Kasumi-1 (cell line): ENCODE data around the gene STAT2.
"Not testable (repeated sequence)": the region's sequence is repeated elsewhere in the genome, so short reads cannot be mapped to it uniquely, and the experiment has no call there.

ENCODE experiments used
- DNase-seq, 2 experiments: peaks; one replicate each; lab custom pipeline; 2025; lab: John Stamatoyannopoulos, UW

STAT2 gene

GRCh38 chr12:56359851-56360767, at the start of gene STAT2:
TSS of gene STAT2 (minus strand) at chr12:56360107. CDS start at chr12:56356571, 3,536 bp downstream.
- peak; percentile 100 for DNase-seq

GRCh38 chr12:56408799-56409417, 49.0 kb upstream of the STAT2 start:
- DNase-seq, result no peak

- DNase-seq, result not testable (repeated sequence)
Measured at GRCh38 chr12:56404227-56404626, 44.3 kb upstream of the STAT2 start.

GRCh38 chr12:56401612-56402011, 41.7 kb upstream of the STAT2 start:
- not testable (repeated sequence) for DNase-seq

DNA sequence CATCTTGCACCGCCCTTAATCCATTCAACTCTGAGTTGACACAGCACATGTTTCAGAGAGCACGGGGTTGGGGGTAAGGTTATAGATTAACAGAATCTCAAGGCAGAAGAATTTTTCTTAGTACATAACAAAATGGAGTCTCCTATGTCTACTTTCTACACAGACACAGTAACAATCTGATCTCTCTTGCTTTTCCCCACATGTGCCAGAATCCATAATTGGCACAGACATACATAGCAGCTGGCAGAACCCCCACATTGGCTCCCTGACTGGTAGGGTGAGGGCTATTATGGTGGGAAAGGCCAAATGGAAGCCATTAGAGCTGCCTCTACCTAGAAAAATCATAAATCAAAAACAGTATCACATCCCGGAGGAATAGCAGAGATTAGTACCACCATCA, 41.2 kb upstream of the STAT2 start:
- not testable (repeated sequence) for DNase-seq

DNA sequence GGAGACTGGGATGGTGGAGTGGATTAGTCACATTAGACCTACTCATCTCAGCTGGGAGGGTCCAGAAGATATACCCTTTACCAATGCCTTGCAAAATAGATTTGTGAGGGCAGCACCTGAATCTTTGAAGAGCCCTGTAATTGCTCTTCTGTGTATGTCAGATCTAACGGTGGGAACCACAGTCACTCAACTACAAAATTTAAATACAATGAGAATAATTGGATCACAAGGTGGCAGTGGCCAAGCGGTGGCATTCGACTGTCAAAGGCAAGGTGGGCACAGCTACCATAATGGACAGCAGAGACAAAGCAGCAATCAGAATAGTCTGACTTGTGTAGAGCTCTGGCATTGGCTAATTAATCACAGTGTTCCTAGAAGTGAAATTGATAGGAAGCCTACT, 39.6 kb upstream of the STAT2 start:
- DNase-seq, result not testable (repeated sequence)

DNA sequence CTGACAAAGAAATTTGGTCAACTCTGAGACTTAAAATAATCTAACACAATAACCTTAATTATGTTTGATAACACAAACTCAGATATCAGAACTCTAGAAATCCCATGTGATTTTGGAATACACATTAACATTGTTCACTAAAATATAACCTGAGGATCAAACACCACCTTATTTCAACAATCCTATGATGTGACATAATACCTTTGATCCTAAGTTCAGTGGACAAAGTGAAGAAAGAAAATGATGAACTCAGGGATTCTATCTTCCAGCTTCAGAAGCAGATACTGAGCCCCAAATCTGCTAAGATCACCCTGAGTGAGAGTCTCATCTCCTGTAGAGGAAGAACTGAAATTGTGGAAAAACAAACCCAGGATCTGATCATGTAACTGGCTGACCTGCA, 38.4 kb upstream of the STAT2 start:
- DNase-seq, result no peak

GRCh38 chr12:56392331-56392730, 32.4 kb upstream of the STAT2 start:
- DNase-seq, result no peak

GRCh38 chr12:56391721-56392120, 31.8 kb upstream of the STAT2 start:
- DNase-seq, result no peak

DNA sequence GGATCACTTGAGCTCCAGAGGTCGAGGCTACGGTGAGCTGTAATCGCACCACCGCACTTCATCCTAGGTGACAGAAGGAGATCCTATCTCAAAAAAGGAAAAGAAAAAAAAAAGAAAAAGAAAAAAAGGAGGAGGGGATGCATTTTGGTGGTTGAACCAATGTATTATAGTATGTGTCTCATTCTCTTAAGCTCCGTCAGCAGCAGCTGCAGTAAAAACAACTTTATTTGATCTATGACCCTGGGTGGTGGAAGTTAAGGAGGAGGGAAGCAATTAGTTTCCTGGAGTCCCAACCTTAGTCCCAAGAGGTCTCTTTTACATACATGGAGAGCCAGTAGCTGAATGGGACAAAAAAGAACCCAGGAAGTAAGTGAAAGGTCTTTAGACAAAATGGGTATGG, 29.5 kb upstream of the STAT2 start:
- DNase-seq, result no peak

GRCh38 chr12:56387152-56387736, 27.3 kb upstream of the STAT2 start:
- no peak for DNase-seq

- DNase-seq, result no peak
Measured at GRCh38 chr12:56385873-56386272, 26.0 kb upstream of the STAT2 start.

GRCh38 chr12:56382611-56383010, 22.7 kb upstream of the STAT2 start:
- no peak for DNase-seq

DNA sequence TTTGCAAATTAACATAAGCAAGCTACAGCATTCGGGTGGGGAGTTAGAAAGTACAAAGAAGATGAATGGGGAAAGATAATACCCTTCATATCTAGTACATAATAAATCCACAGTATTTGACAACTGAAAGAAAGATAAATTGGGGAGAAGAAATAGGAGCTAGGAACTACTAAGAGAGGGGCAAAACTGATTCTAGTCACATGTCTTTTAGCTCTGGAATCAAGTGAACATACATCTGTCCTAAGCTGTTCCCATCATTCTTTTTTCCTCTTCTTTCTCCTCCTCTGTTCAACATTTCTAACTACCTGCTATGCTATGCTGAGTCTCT, 18.0 kb upstream of the STAT2 start:
- no peak for DNase-seq

GRCh38 chr12:56377310-56377988, 17.5 kb upstream of the STAT2 start:
- no peak for DNase-seq

DNA sequence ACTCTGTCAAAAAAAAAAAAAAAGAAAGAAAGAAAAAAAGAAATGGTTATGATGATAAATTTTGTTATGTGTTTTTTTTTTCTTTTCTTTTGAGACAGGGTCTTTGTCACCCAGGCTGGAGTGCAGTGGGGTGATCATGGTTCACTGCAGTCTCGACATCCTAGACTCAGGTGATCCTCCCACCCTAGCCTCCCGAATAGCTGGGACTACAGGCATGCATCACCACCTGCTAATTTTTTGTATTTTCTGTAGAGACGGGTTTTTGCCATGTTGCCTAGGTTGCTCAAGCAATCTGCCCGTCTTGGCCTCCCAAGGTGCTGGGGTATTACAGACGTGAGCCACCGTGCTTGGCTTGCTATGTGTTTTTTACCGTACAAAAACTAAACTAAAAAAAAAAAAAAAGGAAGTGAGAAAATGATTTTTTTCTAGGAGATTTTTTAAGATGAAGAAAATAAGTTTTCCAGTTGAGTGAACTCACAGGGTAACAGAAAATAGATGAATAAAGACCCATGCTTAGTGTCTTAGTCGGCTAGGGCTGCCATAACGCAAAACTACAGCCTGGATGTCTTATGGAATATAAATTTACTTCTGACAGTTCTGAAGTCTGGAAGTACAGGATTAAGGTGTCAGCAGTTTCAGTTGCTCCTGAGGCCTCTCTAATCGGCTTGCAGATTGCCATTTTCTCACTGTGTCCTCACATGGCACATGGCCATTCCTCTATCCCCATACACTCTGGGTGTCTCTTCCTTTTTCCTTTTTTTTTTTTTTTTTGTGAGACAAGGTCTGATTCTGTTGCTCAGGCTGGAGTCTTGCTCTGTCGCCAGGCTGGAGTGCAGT, 15.9 kb upstream of the STAT2 start:
- no peak for DNase-seq

GRCh38 chr12:56374726-56375597, 15.1 kb upstream of the STAT2 start:
- no peak for DNase-seq

- DNase-seq, result no peak
Measured at GRCh38 chr12:56373515-56373914, 13.6 kb upstream of the STAT2 start.

DNA sequence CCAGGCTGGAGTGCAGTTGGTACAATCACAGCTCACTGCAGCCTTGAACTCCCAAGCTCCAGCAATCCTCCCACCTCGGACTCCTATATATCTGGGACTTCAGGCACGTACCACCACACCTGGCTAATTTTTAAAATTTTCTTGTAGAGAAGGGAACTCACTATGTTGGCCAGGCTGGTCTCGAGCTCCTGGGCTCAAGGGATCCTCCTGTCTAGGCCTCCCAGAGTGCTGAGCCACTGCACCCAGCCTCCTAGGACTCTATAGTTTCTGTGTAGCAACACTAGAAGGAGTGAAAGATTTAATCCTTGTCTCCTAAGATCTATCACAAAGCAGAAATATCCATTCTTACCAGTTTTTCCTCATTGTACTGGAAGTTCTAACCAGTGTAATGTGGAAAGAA, 7.0 kb upstream of the STAT2 start:
- DNase-seq, result no peak
